Endothelial cell of umbilical vein (primary cell): ENCODE measurements around the gene LIN7A.

Source experiments
- CTCF ChIP-seq, 2 donors: IDR thresholded peaks; 1 replicate in 1 of 2; 2 replicates in 1 of 2; pipeline ENCODE4 v1.5.1; 2011; ENCODE audit warnings: low read length in 2 of 2, mild to moderate bottlenecking in 2 of 2, moderate library complexity in 2 of 2, control low read depth in 1 of 2, inconsistent platforms in 1 of 2, low read depth in 1 of 2; ENCODE audit not compliant: insufficient read depth in 1 of 2; ENCODE audit errors: extremely low read depth in 1 of 2
- EZH2 ChIP-seq: IDR thresholded peaks from 2 replicates; pipeline ENCODE4 v1.6.1; 2012; ENCODE audit warnings: borderline replicate concordance, low read depth, mild to moderate bottlenecking, moderate library complexity, low read length, inconsistent platforms; ENCODE audit not compliant: severe bottlenecking
- FOS ChIP-seq: IDR thresholded peaks from 2 replicates; pipeline ENCODE4 v1.6.1; 2011; ENCODE audit warnings: mild to moderate bottlenecking, low read length, moderate library complexity, borderline replicate concordance; ENCODE audit not compliant: insufficient read depth
- GATA2 ChIP-seq: IDR thresholded peaks from 2 replicates; pipeline ENCODE4 v1.7.0; 2011; ENCODE audit warnings: low read depth, mild to moderate bottlenecking, moderate library complexity, mixed read lengths, low read length; ENCODE audit not compliant: insufficient read length, insufficient read depth
- MAX ChIP-seq: IDR thresholded peaks from 2 replicates; pipeline ENCODE4 v1.6.1; 2011; ENCODE audit not compliant: insufficient read depth, insufficient read length
- POLR2A ChIP-seq: IDR thresholded peaks from 2 replicates; pipeline ENCODE4 v1.6.1; 2012; ENCODE audit warnings: low read depth, mild to moderate bottlenecking, control low read depth, low read length
- POLR2AphosphoS5 ChIP-seq: IDR thresholded peaks from 2 replicates; pipeline ENCODE4 v1.6.1; 2012; ENCODE audit warnings: low read depth, mild to moderate bottlenecking, control low read depth, low read length, moderate library complexity; ENCODE audit not compliant: insufficient read depth

DNA sequence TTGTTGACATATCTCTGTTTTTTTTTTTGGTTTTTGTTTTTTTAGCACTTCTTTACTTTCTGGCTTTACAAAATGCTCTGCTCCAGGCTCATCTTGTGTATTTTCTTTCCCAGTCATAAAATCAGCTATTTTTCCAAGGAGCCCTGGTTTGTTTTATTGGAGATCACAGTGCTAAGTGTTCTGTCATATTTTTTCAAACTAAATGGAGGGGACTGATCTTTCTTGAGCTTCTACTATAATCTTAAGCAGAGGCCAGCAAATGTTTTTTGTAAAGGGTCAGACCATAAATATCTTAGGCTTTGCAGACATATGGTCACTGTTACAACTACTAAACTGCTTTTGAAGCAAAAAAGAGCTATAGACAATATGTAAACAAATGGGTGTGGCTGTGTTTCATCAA is 30.6 kb upstream of the LIN7A start:
- TF ChIP-seq EZH2 = no peak
- no peak for TF ChIP-seq CTCF (IDR thresholded peaks at IDR 0.05; ENCODE audit: extremely low read depth in 1 of 2, insufficient read depth in 1 of 2, low read depth in 1 of 2, low read length in 2 of 2)
- TF ChIP-seq MAX = no peak
- TF ChIP-seq POLR2A = no peak
- no peak for TF ChIP-seq FOS
- TF ChIP-seq GATA2 = no peak
- TF ChIP-seq POLR2AphosphoS5 = no peak
